Fibroblast of pulmonary artery (primary cell): ENCODE results near the gene SLC27A5.
"Not testable (repeated sequence)": the region's sequence is repeated elsewhere in the genome, so short reads cannot be mapped to it uniquely, and the experiment has no call there.

Experiments
- DNase-seq: peaks from one replicate; pipeline ENCODE4 v3.0.0-alpha.2; 2010; ENCODE audit warnings: low read depth
- H3K4me3 ChIP-seq: replicated peaks from 2 replicates; pipeline ENCODE4 v1.5.1; 2011; ENCODE audit warnings: low read depth, mild to moderate bottlenecking, control low read depth, low read length, moderate library complexity
- CTCF ChIP-seq: IDR thresholded peaks from 2 replicates; pipeline ENCODE4 v1.5.1; 2011; ENCODE audit warnings: mild to moderate bottlenecking, control low read depth, low read length, inconsistent platforms; ENCODE audit errors: missing control alignments

Gene SLC27A5

DNA sequence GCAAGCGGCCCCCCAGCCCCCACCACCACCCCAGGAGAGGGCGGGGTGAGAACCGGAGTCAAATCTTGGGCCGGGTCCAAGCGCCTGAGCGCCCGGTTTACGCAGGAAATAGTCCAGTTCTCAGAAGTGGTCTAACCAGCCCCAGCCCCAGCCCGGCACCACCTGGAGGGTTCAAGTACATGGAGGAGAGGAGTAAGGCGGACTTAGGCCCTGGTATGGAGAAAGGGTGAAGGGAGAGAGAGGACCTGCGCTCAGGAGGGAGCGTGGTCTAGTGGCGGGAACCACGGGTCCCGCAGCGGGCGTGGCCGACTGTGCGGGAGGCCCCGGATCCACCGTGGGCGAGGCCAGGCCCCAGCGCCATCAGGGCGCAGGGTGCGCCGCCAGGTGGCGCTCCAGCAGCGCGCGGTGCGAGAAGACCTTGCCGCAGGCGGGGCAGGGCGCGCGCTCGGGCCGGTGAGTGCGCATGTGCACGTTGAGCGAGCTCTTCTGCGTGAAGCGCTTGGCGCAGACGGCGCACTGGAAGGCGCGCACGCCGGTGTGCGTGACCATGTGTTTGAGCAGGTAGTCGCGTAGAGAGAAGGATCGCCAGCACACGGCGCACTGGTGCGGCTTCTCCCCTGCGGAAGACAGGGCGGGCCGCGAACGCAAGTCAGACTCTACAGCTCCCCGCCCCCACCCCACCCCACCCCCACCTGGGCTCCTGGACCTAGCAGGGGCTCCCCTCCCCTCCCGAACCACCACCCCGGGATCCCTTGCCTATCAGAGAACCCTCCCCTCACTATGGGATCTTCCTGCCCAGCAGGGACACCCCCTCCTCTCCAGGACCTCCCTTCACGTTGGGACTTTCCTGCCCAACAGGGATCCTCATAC, 2.1 kb upstream of the SLC27A5 start:
- DNase-seq = peak; percentile 88
- H3K4me3 ChIP-seq = peak overlapping the region; percentile 35
- peak; percentile 37 for TF ChIP-seq CTCF

DNA sequence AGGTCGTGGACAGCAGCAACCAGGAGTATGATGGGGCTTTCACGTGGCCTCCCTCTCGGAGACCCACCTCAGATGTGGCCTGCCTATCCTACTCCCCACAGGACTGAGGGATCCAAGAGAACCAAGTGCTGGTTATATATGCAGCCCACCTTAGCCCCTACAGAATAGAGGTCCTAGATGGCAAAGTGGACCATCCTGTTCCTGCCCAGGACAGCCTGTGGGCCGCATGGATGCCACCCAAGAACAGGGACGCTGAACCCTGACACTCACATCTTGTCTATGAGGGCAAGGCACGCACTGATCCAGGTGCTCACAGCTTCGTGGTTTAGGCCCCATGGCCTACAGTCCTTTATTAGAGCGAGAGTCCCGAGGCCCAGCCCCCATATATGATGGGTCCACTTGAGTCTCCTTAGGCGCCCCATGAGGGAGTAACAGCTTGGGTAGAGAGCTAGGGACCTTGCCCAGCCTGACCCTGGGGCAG, 1.5 kb upstream of the SLC27A5 start:
- no peak for DNase-seq
- no peak for TF ChIP-seq CTCF
- no peak overlapping the region for H3K4me3 ChIP-seq

GRCh38 chr19:58510084-58510862, 1.5 kb downstream of the SLC27A5 start:
- H3K4me3 ChIP-seq = no peak overlapping the region
- no peak for DNase-seq
- no peak for TF ChIP-seq CTCF

GRCh38 chr19:58509731-58510083, 2.1 kb downstream of the SLC27A5 start:
- no peak for TF ChIP-seq CTCF
- no peak overlapping the region for H3K4me3 ChIP-seq
- DNase-seq = no peak

- H3K4me3 ChIP-seq, DNase-seq: not testable (repeated sequence)
Measured at GRCh38 chr19:58507602-58508223, 4.1 kb downstream of the SLC27A5 start.

- H3K4me3 ChIP-seq = peak overlapping the region; percentile 75
- no peak for TF ChIP-seq CTCF
- no peak for DNase-seq
Measured at GRCh38 chr19:58500242-58500641, 11.6 kb downstream of the SLC27A5 start.
